PC-9 (cell line): ENCODE results near the gene LDB1.

Experiments used
- CTCF ChIP-seq: fragments of 200-600 bp; sonication (generic); conservative IDR thresholded peaks from 2 replicates; pipeline ENCODE4 v1.6.1; 2017; ENCODE audit warnings: mixed run types, antibody characterized with exemption, mild to moderate bottlenecking, moderate library complexity
- EZH2 ChIP-seq: fragments of 200-600 bp; sonication (generic); IDR thresholded peaks from 2 replicates; pipeline ENCODE4 v1.8.0; 2017; ENCODE audit warnings: antibody characterized with exemption, low read depth

GRCh38 chr10:102101152-102101551, 19.0 kb downstream of the LDB1 start:
- TF ChIP-seq CTCF: peak; percentile 43; the same call in 1 of the 2 replicates
- no peak for TF ChIP-seq EZH2
